Gastrocnemius medialis (tissue), 4 donors: ENCODE data around the gene PRR5L.

Experiments used
- POLR2A ChIP-seq, 2 donors: fragments of 450-650 bp; IDR thresholded peaks; one replicate each; pipeline ENCODE4 v1.6.1; 2017; ENCODE audit warnings: antibody characterized with exemption in 2 of 2, mild to moderate bottlenecking in 2 of 2, moderate library complexity in 2 of 2
- TF ChIP-seq, protein P1 (sequence below), 5 experiments: fragments of 450-650 bp in 3 of 5; fragments of 200-600 bp in 2 of 5; sonication (generic) in 2 of 5; IDR thresholded peaks in 4 of 5; conservative IDR thresholded peaks in 1 of 5; 1 replicate in 4 of 5; 2 replicates in 1 of 5; pipeline ENCODE4 v1.5.1; 2016 to 2019; ENCODE audit warnings: antibody characterized with exemption in 5 of 5, mild to moderate bottlenecking in 3 of 5, moderate library complexity in 3 of 5

DNA sequence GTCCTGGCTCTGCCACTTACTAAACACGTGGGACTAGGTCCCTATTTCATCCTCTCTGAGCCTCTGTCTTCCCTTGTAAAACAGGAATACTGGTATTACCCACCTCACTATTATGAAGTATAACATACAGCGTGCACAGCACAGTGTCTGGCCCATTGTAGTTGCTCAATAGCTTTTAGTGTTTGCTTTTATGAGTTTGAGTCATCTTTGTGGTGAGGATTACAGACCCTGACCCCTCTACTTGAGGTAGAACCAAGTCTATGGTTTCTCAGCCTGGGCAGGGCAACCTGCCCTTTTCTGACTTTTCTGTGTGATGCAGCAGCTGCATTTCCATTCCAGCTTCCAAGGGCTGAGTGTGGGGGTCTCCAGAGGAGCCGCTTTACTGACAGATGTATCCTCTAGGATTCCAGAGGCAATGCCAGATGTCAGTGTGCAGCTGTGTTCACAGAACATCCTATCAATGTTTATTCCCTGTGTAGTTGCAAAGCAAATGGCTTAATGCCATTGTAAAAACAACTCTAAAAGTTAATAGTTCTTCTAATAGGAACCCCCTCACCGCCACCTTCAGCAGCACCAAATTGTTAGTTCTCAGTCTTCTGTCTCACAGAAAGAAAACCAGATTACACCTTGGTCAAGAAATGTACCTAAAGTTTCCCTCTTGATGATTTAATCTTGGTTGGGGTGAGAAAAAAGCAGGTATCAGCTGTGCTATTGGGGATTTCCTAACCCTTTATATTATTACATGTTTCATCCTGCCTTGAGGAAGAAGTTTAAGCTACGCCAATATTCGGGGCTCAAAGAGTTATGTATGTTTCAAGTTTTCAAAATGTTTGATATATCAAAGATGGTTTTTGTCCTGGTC is 16.8 kb downstream of the PRR5L start:
- TF ChIP-seq, protein P1, sequence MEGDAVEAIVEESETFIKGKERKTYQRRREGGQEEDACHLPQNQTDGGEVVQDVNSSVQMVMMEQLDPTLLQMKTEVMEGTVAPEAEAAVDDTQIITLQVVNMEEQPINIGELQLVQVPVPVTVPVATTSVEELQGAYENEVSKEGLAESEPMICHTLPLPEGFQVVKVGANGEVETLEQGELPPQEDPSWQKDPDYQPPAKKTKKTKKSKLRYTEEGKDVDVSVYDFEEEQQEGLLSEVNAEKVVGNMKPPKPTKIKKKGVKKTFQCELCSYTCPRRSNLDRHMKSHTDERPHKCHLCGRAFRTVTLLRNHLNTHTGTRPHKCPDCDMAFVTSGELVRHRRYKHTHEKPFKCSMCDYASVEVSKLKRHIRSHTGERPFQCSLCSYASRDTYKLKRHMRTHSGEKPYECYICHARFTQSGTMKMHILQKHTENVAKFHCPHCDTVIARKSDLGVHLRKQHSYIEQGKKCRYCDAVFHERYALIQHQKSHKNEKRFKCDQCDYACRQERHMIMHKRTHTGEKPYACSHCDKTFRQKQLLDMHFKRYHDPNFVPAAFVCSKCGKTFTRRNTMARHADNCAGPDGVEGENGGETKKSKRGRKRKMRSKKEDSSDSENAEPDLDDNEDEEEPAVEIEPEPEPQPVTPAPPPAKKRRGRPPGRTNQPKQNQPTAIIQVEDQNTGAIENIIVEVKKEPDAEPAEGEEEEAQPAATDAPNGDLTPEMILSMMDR (IDR thresholded peaks at IDR 0.05 in 4 of 5, conservative IDR thresholded peaks at IDR 0.05 in 1 of 5) = no peak
- no peak for TF ChIP-seq POLR2A (IDR thresholded peaks at IDR 0.05)
